ENCODE data around the gene GRIN3A. TPM values are rescaled to one million over a fixed set of nuclear protein-coding genes. Genes with fewer than 3 reads are reported as not detected.

The GRIN3A gene
- total and polyA plus RNA-seq, 2 of the 4 experiments (the other 2 are of a cell fraction): not detected

DNA sequence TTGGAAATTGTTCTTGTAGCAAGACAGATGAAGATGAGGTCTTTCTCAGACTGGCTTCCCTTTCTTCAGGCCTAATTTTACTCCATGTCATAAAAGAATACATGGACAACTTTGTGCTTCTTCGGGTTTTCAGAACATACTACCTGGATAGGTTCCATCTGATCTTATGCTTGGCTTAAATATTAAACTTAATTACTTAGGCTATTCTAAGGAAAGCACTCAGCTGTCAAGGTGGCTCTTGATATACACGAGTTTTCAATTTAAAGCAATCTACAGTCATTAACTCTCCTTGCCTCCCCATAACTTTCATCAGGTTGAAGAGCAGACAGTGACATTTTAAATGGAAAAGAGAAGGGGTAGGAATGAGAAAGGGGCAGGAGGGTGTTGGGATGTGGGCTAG lies 134.2 kb downstream of the GRIN3A start:
- Histone ChIP-seq H2AFZ (replicated peaks; ENCODE audit: low read length, poor library complexity) (no peak overlapping the region), H4K5ac (ENCODE audit: low read depth, low read length) (no peak overlapping the region), H3K9me1 (ENCODE audit: insufficient read depth, low read length) (no peaks in the 10 kb centered on the region), H3K36me3 (ENCODE audit: control insufficient read depth, insufficient read depth, low read length) (no peaks in the 10 kb centered on the region), H2AK9ac (replicated peaks; ENCODE audit: low read depth, low read length, poor library complexity) (no peak overlapping the region), H3K14ac (replicated peaks; ENCODE audit: low read depth, low read length) (no peak overlapping the region), H2AK5ac (ENCODE audit: low read depth, low read length) (no peak overlapping the region), H4K20me1 (ENCODE audit: insufficient read depth, low read length) (no peaks in the 10 kb centered on the region), H2BK5ac (ENCODE audit: low read depth, low read length, poor library complexity, severe bottlenecking) (no peak overlapping the region), H2BK120ac (ENCODE audit: low read depth, low read length) (no peak overlapping the region), H3K56ac (ENCODE audit: extremely low read depth, insufficient read depth, low read length) (no peak overlapping the region), H4K91ac (ENCODE audit: insufficient read depth, low read depth, low read length) (no peak overlapping the region), H2BK20ac (ENCODE audit: low read depth, low read length) (no peak overlapping the region), H3K79me1 (ENCODE audit: low read depth in 1 of 2, low read length in 2 of 2) (no peaks in the 10 kb centered on the region), H2BK15ac (ENCODE audit: low read depth, low read length) (no peak overlapping the region), H3K4ac (ENCODE audit: low read depth, low read length) (no peak overlapping the region), H3K18ac (ENCODE audit: low read depth, low read length) (no peak overlapping the region), H3K9ac (ENCODE audit: low read depth, low read length) (no peak overlapping the region), H3K4me1 (ENCODE audit: control insufficient read depth, insufficient read depth, low read length) (no peaks in the 10 kb centered on the region), H3K27ac (ENCODE audit: insufficient read depth, low read length) (no peak overlapping the region), H3K9me3 (ENCODE audit: control insufficient read depth, insufficient read depth, low read length) (no peaks in the 10 kb centered on the region), H3K4me3 (ENCODE audit: insufficient read depth, low read depth, low read length) (no peak overlapping the region), H3K23ac (ENCODE audit: low read depth, low read length) (no peak overlapping the region), H4K8ac (ENCODE audit: low read depth in 2 of 2, low read length in 2 of 2) (no peak overlapping the region), H3K4me2 (ENCODE audit: low read depth, low read length) (no peak overlapping the region), H3K27me3 (ENCODE audit: control insufficient read depth, insufficient read depth, low read length) (peaks cover 5% of the 10 kb centered on the region; the same call in 1 of the 2 replicates)
- in situ Hi-C loops (cut with MboI; ENCODE audit: low sequenced_read_pairs): no loop called here
- dilution Hi-C loops (cut with HindIII; ENCODE audit: low sequenced_read_pairs, unreplicated experiment): no loop called here
- intact Hi-C loops (cut with micrococcal nuclease): no loop called here
- no peak for TF ChIP-seq CEBPB (IDR thresholded peaks at IDR 0.05; ENCODE audit: low read depth, low read length)
- no peak for TF ChIP-seq POLR2A (IDR thresholded peaks at IDR 0.05; ENCODE audit: low read depth, low read length)
- no peak for TF ChIP-seq CHD1 (IDR thresholded peaks at IDR 0.05; ENCODE audit: low read depth, low read length)
- no peak for TF ChIP-seq RFX5 (IDR thresholded peaks at IDR 0.05; ENCODE audit: low read depth, low read length)
- TF ChIP-seq SMC3 (IDR thresholded peaks at IDR 0.05; ENCODE audit: low read depth, low read length): no peak
- TF ChIP-seq ELK1 (IDR thresholded peaks at IDR 0.05; ENCODE audit: borderline replicate concordance, low read depth, low read length): no peak
- TF ChIP-seq BHLHE40 (IDR thresholded peaks at IDR 0.05; ENCODE audit: low read depth, low read length): no peak
- TF ChIP-seq NFE2L2 (IDR thresholded peaks at IDR 0.05; ENCODE audit: low read depth, low read length): no peak
- TF ChIP-seq, protein P1, sequence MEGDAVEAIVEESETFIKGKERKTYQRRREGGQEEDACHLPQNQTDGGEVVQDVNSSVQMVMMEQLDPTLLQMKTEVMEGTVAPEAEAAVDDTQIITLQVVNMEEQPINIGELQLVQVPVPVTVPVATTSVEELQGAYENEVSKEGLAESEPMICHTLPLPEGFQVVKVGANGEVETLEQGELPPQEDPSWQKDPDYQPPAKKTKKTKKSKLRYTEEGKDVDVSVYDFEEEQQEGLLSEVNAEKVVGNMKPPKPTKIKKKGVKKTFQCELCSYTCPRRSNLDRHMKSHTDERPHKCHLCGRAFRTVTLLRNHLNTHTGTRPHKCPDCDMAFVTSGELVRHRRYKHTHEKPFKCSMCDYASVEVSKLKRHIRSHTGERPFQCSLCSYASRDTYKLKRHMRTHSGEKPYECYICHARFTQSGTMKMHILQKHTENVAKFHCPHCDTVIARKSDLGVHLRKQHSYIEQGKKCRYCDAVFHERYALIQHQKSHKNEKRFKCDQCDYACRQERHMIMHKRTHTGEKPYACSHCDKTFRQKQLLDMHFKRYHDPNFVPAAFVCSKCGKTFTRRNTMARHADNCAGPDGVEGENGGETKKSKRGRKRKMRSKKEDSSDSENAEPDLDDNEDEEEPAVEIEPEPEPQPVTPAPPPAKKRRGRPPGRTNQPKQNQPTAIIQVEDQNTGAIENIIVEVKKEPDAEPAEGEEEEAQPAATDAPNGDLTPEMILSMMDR (conservative IDR thresholded peaks at IDR 0.05; ENCODE audit: low read depth, low read length): no peak
- TF ChIP-seq MXI1 (IDR thresholded peaks at IDR 0.05; ENCODE audit: borderline replicate concordance, low read depth, low read length): no peak
- TF ChIP-seq FOS (IDR thresholded peaks at IDR 0.05; ENCODE audit: low read depth, low read length): no peak
- TF ChIP-seq MAFK (IDR thresholded peaks at IDR 0.05; ENCODE audit: low read depth, low read length): no peak
- TF ChIP-seq RCOR1 (IDR thresholded peaks at IDR 0.05; ENCODE audit: insufficient replicate concordance, low read length): no peak
- TF ChIP-seq, protein P2, sequence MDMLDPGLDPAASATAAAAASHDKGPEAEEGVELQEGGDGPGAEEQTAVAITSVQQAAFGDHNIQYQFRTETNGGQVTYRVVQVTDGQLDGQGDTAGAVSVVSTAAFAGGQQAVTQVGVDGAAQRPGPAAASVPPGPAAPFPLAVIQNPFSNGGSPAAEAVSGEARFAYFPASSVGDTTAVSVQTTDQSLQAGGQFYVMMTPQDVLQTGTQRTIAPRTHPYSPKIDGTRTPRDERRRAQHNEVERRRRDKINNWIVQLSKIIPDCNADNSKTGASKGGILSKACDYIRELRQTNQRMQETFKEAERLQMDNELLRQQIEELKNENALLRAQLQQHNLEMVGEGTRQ (IDR thresholded peaks at IDR 0.05; ENCODE audit: low read depth, low read length): no peak
- TF ChIP-seq RAD21 (IDR thresholded peaks at IDR 0.05; ENCODE audit: low read length): no peak
- WGBS, 2 experiments (ENCODE audit: extremely low coverage in 2 of 2, insufficient read length in 1 of 2): no CpG with 5 or more reads among the region's 2 CpGs
- BruUV-seq (replicated peaks): no TSS peak
- DNase-seq: no peak
- ChIA-PET POLR2A (ENCODE audit: unreplicated experiment) (no interaction called here), CTCF (no interaction called here)
- ATAC-seq (ENCODE audit: low read depth): no peak
